Tibial artery (tissue), 4 donors: ENCODE measurements around the gene RBBP8.

Experiments
- DNase-seq, 2 donors: peaks; one replicate each; pipeline ENCODE4 v3.0.0-alpha.2; 2019
- H3K27ac ChIP-seq, 2 donors: fragments of 200-600 bp; sonication (generic) in 1 of 2; 1 replicate in 1 of 2; 2 replicates in 1 of 2; pipeline ENCODE4 v1.5.1; 2018 to 2019; ENCODE audit warnings: mild to moderate bottlenecking in 1 of 2
- H3K27me3 ChIP-seq, 2 donors: fragments of 200-600 bp; sonication (generic) in 1 of 2; one replicate each; pipeline versions ENCODE4 v1.5.1 to v1.6.0; 2016 to 2019
- H3K36me3 ChIP-seq, 3 donors: fragments of 200-600 bp; sonication (generic) in 2 of 3; one replicate each; pipeline ENCODE4 v1.5.1; 2016 to 2019; ENCODE audit warnings: mild to moderate bottlenecking in 2 of 3
- H3K4me1 ChIP-seq, 4 donors: fragments of 200-600 bp; sonication (generic) in 2 of 4; 1 replicate in 3 of 4; 2 replicates in 1 of 4; pipeline ENCODE4 v1.5.1; 2016 to 2019
- H3K4me3 ChIP-seq, 2 donors: fragments of 200-600 bp; sonication (generic) in 1 of 2; 1 replicate in 1 of 2; 2 replicates in 1 of 2; pipeline ENCODE4 v1.5.1; 2018 to 2019; ENCODE audit warnings: mild to moderate bottlenecking in 2 of 2
- H3K9me3 ChIP-seq, 3 donors: fragments of 200-600 bp; sonication (generic) in 1 of 3; one replicate each; pipeline ENCODE4 v1.5.1; 2016 to 2019
- CTCF ChIP-seq, 2 experiments: fragments of 200-600 bp in 1 of 2; fragments of 450-650 bp in 1 of 2; IDR thresholded peaks; one replicate each; pipeline ENCODE4 v1.5.1; 2017 to 2019; ENCODE audit warnings: antibody characterized with exemption in 2 of 2, mild to moderate bottlenecking in 1 of 2, moderate library complexity in 1 of 2
- intact Hi-C: fragments of 100-400 bp; cut with DNase I; formaldehyde crosslinking; loops from one replicate; pipeline ENCODE4 v1.15.0; 2023; ENCODE audit warnings: low total_unique reads

RBBP8 gene

GRCh38 chr18:23037646-23038045 is 104.5 kb downstream of the RBBP8 start:
- intact Hi-C loops, result loop anchor here (10.0 kb wide), 1 partner anchor 347 kb away; no protein-coding TSS in a partner anchor
- TF ChIP-seq CTCF (IDR thresholded peaks at IDR 0.05), result no peak
- no peaks in the 10 kb centered on the region for H3K9me3 ChIP-seq
- no peaks in the 10 kb centered on the region for H3K36me3 ChIP-seq
- no peak for DNase-seq
- H3K4me3 ChIP-seq, result no peak overlapping the region
- H3K27me3 ChIP-seq, result no peaks in the 10 kb centered on the region
- H3K27ac ChIP-seq, result no peak overlapping the region
- no peaks in the 10 kb centered on the region for H3K4me1 ChIP-seq

- TF ChIP-seq CTCF (IDR thresholded peaks at IDR 0.05), result no peak
- no peaks in the 10 kb centered on the region for H3K4me1 ChIP-seq
- intact Hi-C loops, result loop anchor here (10.0 kb wide), 1 partner anchor 346 kb away; no protein-coding TSS in a partner anchor
Measured at GRCh38 chr18:23038712-23039111, 105.6 kb downstream of the RBBP8 start.

GRCh38 chr18:23042133-23042532 is 109.0 kb downstream of the RBBP8 start:
- Histone ChIP-seq H3K4me3 (no peak overlapping the region), H3K9me3 (no peaks in the 10 kb centered on the region), H3K27ac (no peak overlapping the region), H3K4me1 (no peaks in the 10 kb centered on the region), H3K36me3 (no peaks in the 10 kb centered on the region), H3K27me3 (no peaks in the 10 kb centered on the region)
- intact Hi-C loops, result no loop called here
- TF ChIP-seq CTCF (IDR thresholded peaks at IDR 0.05), result no peak
- no peak for DNase-seq

More at GRCh38 chr18:23038712-23039111, 105.6 kb downstream of the RBBP8 start:
- Histone ChIP-seq H3K36me3 (no peaks in the 10 kb centered on the region), H3K9me3 (no peaks in the 10 kb centered on the region), H3K27ac (no peak overlapping the region), H3K27me3 (no peaks in the 10 kb centered on the region), H3K4me3 (no peak overlapping the region)
- no peak for DNase-seq

GRCh38 chr18:23043803-23044376 is 110.8 kb downstream of the RBBP8 start:
- Histone ChIP-seq H3K4me3 (no peak overlapping the region), H3K36me3 (no peaks in the 10 kb centered on the region), H3K27me3 (no peaks in the 10 kb centered on the region), H3K9me3 (no peaks in the 10 kb centered on the region), H3K27ac (no peak overlapping the region), H3K4me1 (no peaks in the 10 kb centered on the region)
- no peak for TF ChIP-seq CTCF (IDR thresholded peaks at IDR 0.05)
- intact Hi-C loops, result no loop called here
- no peak for DNase-seq

GRCh38 chr18:23049698-23050373 is 116.7 kb downstream of the RBBP8 start:
- DNase-seq, result no peak
- intact Hi-C loops, result no loop called here

More at GRCh38 chr18:23049698-23050373, 116.7 kb downstream of the RBBP8 start:
- H3K9me3 ChIP-seq, result no peaks in the 10 kb centered on the region
- H3K27ac ChIP-seq, result no peak overlapping the region
- H3K4me3 ChIP-seq, result no peak overlapping the region
- H3K27me3 ChIP-seq, result no peaks in the 10 kb centered on the region
- TF ChIP-seq CTCF (IDR thresholded peaks at IDR 0.05), result no peak
- H3K36me3 ChIP-seq, result no peaks in the 10 kb centered on the region
- H3K4me1 ChIP-seq, result peaks cover 0 to 10% (median 5%) of the 10 kb centered on the region in 4 donors
